Measurements from ENCODE around the gene IL12RB2. TPM values are rescaled to one million over a fixed set of nuclear protein-coding genes. Genes with fewer than 3 reads are reported as not detected.
"Not testable (repeated sequence)": the region's sequence is repeated elsewhere in the genome, so short reads cannot be mapped to it uniquely, and the experiment has no call there.

IL12RB2 gene
- total and polyA plus RNA-seq, 3 experiments from 2014 or later = 6.8 to 35.1 (median 32.8) TPM

DNA sequence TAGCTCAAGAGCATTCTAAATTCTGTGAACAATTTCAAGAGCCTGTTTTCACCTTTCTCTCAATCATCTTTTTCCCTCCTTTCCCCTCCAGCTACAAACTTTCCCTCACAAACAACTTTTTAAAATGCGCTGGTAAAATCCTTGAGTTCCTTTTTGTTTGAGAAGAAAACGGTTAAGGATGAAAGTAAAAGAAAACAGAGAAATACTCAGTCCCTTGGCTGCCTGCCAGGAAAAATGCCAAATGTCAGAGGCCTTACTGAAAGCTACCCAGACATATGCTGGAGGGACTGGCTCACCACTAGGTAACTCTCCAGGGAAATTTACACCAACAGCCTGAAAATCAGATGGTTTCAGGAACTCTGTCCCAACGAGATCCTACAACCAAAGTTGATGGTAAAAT lies 133.5 kb downstream of the IL12RB2 start:
- Mint-ChIP-seq H3K36me3 (peaks cover 0 to 3% (median 0%) of the 10 kb centered on the region in 3 donors), H3K27me3 (peaks cover 2 to 11% of the 10 kb centered on the region in 2 donors), H3K4me3 (no peak overlapping the region), H3K9me3 (no peaks in the 10 kb centered on the region), H3K27ac (no peak overlapping the region), H3K4me1 (no peaks in the 10 kb centered on the region)
- POLR2A ChIA-PET = interaction anchor here (1.2 kb wide), 1 partner anchor 12 kb away, joined by 4 read pairs; no protein-coding TSS in a partner anchor
- Histone ChIP-seq H3K36me3 (ENCODE audit: insufficient read depth, low read length) (no peaks in the 10 kb centered on the region), H3K27ac (ENCODE audit: low read depth, low read length) (no peak overlapping the region), H3K27me3 (ENCODE audit: insufficient read depth, low read length, poor library complexity, severe bottlenecking) (no peaks in the 10 kb centered on the region), H3K4me1 (ENCODE audit: insufficient read depth, low read length) (no peaks in the 10 kb centered on the region), H3K4me3 (ENCODE audit: low read length) (no peak overlapping the region), H3K9me3 (ENCODE audit: low read length) (no peaks in the 10 kb centered on the region)
- CTCF ChIA-PET = interaction anchor here (1.5 kb wide), 1 partner anchor 9 kb away, joined by 3 read pairs; no protein-coding TSS in a partner anchor
- no peak for DNase-seq

DNA sequence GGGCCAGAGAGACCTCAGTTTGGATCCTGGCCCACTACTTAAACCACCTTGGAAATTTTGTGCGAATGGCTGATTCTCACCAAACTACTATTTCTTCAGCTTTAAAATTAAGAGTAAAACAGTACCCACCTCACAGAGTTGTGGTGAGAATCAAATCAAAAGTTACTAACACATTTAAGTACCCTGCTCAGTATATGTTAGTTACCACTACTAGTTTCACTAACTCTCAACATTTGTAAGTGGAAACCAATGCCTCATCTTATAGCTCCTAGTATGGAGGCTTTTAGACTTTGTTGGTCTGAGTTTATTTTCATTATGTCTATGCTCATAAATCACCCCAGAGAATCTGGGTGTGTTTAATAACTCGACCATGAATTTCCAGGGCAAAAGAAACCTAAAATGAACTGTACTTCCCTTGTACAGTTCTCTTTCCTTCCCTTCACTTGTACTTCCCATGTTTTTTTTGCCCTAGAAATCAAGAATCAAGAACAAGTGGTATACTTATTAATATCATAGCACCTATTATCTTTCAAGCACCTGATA lies 134.1 kb downstream of the IL12RB2 start:
- ChIA-PET CTCF (interaction anchor here (1.5 kb wide), 1 partner anchor 10 kb away, joined by 3 read pairs; no protein-coding TSS in a partner anchor), POLR2A (interaction anchor here (1.2 kb wide), 1 partner anchor 13 kb away, joined by 4 read pairs; no protein-coding TSS in a partner anchor)
- peaks cover 2 to 11% of the 10 kb centered on the region in 2 donors for H3K27me3 Mint-ChIP-seq
- H3K9me3 Mint-ChIP-seq = no peaks in the 10 kb centered on the region
- no peak overlapping the region for H3K27ac Mint-ChIP-seq
- H3K4me1 Mint-ChIP-seq = peaks cover 1 to 2% (median 1%) of the 10 kb centered on the region in 3 donors
- Histone ChIP-seq H3K27me3 (ENCODE audit: insufficient read depth, low read length, poor library complexity, severe bottlenecking) (no peaks in the 10 kb centered on the region), H3K9me3 (ENCODE audit: low read length) (no peaks in the 10 kb centered on the region), H3K36me3 (ENCODE audit: insufficient read depth, low read length) (no peaks in the 10 kb centered on the region), H3K4me3 (ENCODE audit: low read length) (no peak overlapping the region), H3K27ac (ENCODE audit: low read depth, low read length) (no peak overlapping the region), H3K4me1 (ENCODE audit: insufficient read depth, low read length) (no peaks in the 10 kb centered on the region)
- peaks cover 0 to 3% (median 0%) of the 10 kb centered on the region in 3 donors for H3K36me3 Mint-ChIP-seq
- no peak for DNase-seq
- no peak overlapping the region for H3K4me3 Mint-ChIP-seq

DNA sequence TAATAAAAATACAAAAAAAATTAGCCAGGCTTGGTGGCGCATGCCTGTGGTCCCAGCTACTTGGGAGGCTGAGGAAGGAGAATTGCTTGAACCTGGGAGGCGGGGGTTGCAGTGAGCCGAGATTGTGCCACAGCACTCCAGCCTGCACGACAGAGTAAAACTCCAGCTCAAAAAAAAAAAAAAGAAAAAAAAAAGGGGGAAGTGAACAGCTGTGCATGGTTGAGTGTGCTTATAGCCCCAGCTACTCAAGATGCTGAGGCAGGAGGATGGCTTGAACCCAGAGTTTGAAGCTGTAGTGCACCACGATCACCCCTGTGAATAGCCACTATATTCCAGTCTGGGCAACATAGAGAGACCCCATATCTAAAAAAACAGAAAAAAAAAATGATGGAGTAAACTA lies 138.3 kb downstream of the IL12RB2 start:
- H3K9me3 ChIP-seq (ENCODE audit: low read length); H3K27me3 ChIP-seq (ENCODE audit: insufficient read depth, low read length, poor library complexity, severe bottlenecking); H3K9me3 Mint-ChIP-seq; DNase-seq; POLR2A ChIA-PET; H3K27ac Mint-ChIP-seq; H3K4me1 Mint-ChIP-seq; H3K36me3 ChIP-seq (ENCODE audit: insufficient read depth, low read length); H3K27ac ChIP-seq (ENCODE audit: low read depth, low read length); H3K4me1 ChIP-seq (ENCODE audit: insufficient read depth, low read length); H3K36me3 Mint-ChIP-seq; H3K4me3 ChIP-seq (ENCODE audit: low read length); H3K4me3 Mint-ChIP-seq: not testable (repeated sequence)
- H3K27me3 Mint-ChIP-seq = peaks cover 4 to 11% of the 10 kb centered on the region in 2 donors
- CTCF ChIA-PET = interaction anchor here (0.7 to 1.3 kb wide), 2 partner anchors 14 to 30 kb away, joined by 3 to 4 read pairs; no protein-coding TSS in a partner anchor

Other genes with a start within 250 kb of the IL12RB2 start
- not detected for gene C1orf141, start 172.9 kb upstream of the IL12RB2 start, total RNA-seq
- gene C1orf141, start 172.9 kb upstream of the IL12RB2 start, polyA plus RNA-seq = not detected
- gene IL23R, start 141.4 kb upstream of the IL12RB2 start, total RNA-seq = 1 to 10 TPM; 1.6 to 1.7 TPM
- 9.2 TPM for gene IL23R, start 141.4 kb upstream of the IL12RB2 start, polyA plus RNA-seq
- 100 to 1,000 TPM; 545 to 549 TPM for gene SERBP1, start 122.5 kb downstream of the IL12RB2 start, total RNA-seq
- gene SERBP1, start 122.5 kb downstream of the IL12RB2 start, polyA plus RNA-seq = 127 TPM

Data from CD8-positive, alpha-beta memory T cell (primary cell).